WTC11 (cell line): ENCODE data around the gene DYRK1A. TPM values are rescaled to one million over a fixed set of nuclear protein-coding genes. Genes with fewer than 3 reads are reported as not detected.
A peak's percentile ranks its signal among the peaks of the same experiment; 100 is the strongest.

ENCODE experiments used
- ATAC-seq: fragments of 200-7000 bp; cut with Tn5 transposase; 2 replicates; pipeline ENCODE4 v1.10.0; 2021; ENCODE audit warnings: mild to moderate bottlenecking, moderate library complexity
- CTCF ChIA-PET: fragments of 300-600 bp; sonication (Branson Sonifier 250); formaldehyde crosslinking; loops from one replicate; lab custom pipeline; 2021; ENCODE audit warnings: antibody characterized with exemption; lab: Charles Lee
- POLR2A ChIA-PET: fragments of 350-600 bp; sonication (Branson Sonifier 250); formaldehyde crosslinking; loops from one replicate; lab custom pipeline; 2021; ENCODE audit warnings: antibody characterized with exemption; lab: Charles Lee
- DNase-seq: peaks from one replicate; pipeline ENCODE4 v3.0.0; 2021; ENCODE audit warnings: low spot score
- H3K27ac Mint-ChIP-seq: 2 replicates; pipeline ENCODE4 v1.8.0; 2021; ENCODE audit warnings: mixed read lengths
- H3K27me3 Mint-ChIP-seq: 2 replicates; pipeline ENCODE4 v1.8.0; 2021; ENCODE audit warnings: low read depth, mild to moderate bottlenecking, moderate library complexity, mixed read lengths
- H3K36me3 Mint-ChIP-seq: 2 replicates; pipeline ENCODE4 v1.8.0; 2021; ENCODE audit warnings: mixed read lengths
- H3K4me1 Mint-ChIP-seq: 2 replicates; pipeline ENCODE4 v1.8.0; 2022; ENCODE audit warnings: mixed read lengths
- H3K4me3 Mint-ChIP-seq: 2 replicates; pipeline ENCODE4 v1.8.0; 2021; ENCODE audit warnings: mild to moderate bottlenecking, moderate library complexity, mixed read lengths
- H3K9me3 Mint-ChIP-seq: 2 replicates; pipeline ENCODE4 v1.8.0; 2021; ENCODE audit warnings: mixed read lengths
- CREM ChIP-seq: sonication (generic); formaldehyde crosslinking; IDR thresholded peaks from 2 replicates; pipeline ENCODE4 v1.8.1; 2022; ENCODE audit warnings: mild to moderate bottlenecking, missing genetic modification reagents, moderate library complexity
- ELF4 ChIP-seq: sonication (generic); formaldehyde crosslinking; IDR thresholded peaks from 2 replicates; pipeline ENCODE4 v1.8.1; 2022; ENCODE audit warnings: low read depth, mild to moderate bottlenecking, moderate library complexity, missing genetic modification reagents
- EMX1 ChIP-seq: fragments of 250-450 bp; sonication (Bioruptor Pico); IDR thresholded peaks from 2 replicates; pipeline ENCODE4 v1.8.0; 2021; ENCODE audit warnings: mild to moderate bottlenecking
- ESRRA ChIP-seq: sonication (generic); formaldehyde crosslinking; IDR thresholded peaks from 2 replicates; pipeline ENCODE4 v1.8.1; 2022; ENCODE audit warnings: mild to moderate bottlenecking, missing genetic modification reagents, borderline replicate concordance
- IRF2 ChIP-seq: sonication (generic); formaldehyde crosslinking; IDR thresholded peaks from 2 replicates; pipeline ENCODE4 v1.8.0; 2022; ENCODE audit warnings: low read depth, missing genetic modification reagents, borderline replicate concordance
- NFE2L1 ChIP-seq: sonication (generic); formaldehyde crosslinking; IDR thresholded peaks from 2 replicates; pipeline ENCODE4 v1.8.1; 2023; ENCODE audit warnings: missing genetic modification reagents
- TEAD4 ChIP-seq: sonication (generic); formaldehyde crosslinking; IDR thresholded peaks from 2 replicates; pipeline ENCODE4 v1.8.0; 2022; ENCODE audit warnings: mild to moderate bottlenecking, missing genetic modification reagents
- ZNF138 ChIP-seq: sonication (generic); formaldehyde crosslinking; conservative IDR thresholded peaks from 2 replicates; pipeline ENCODE4 v1.8.1; 2022; ENCODE audit warnings: mild to moderate bottlenecking, moderate library complexity, missing genetic modification reagents
- ZNF423 ChIP-seq: fragments of 250-450 bp; sonication (Bioruptor Pico); IDR thresholded peaks from 2 replicates; pipeline ENCODE4 v2.1.2; 2022; ENCODE audit warnings: mild to moderate bottlenecking, moderate library complexity
- total RNA-seq: library from RNA; stranded (reverse); gene quantifications from 3 replicates; pipeline ENCODE4 v1.2.3, GENCODE V29; 2021
- TF ChIP-seq, protein P1 (sequence below): sonication (generic); formaldehyde crosslinking; IDR thresholded peaks from 2 replicates; pipeline ENCODE4 v1.8.0; 2022; ENCODE audit warnings: missing genetic modification reagents
- TF ChIP-seq, protein P2 (sequence below): sonication (generic); formaldehyde crosslinking; IDR thresholded peaks from 2 replicates; pipeline ENCODE4 v1.8.0; 2022; ENCODE audit warnings: mild to moderate bottlenecking, missing genetic modification reagents
- TF ChIP-seq, protein P3 (sequence below): fragments of 250-450 bp; sonication (Bioruptor Pico); IDR thresholded peaks from 2 replicates; pipeline ENCODE4 v1.9.0; 2021; ENCODE audit warnings: moderate library complexity, mild to moderate bottlenecking, inconsistent platforms, borderline replicate concordance
- TF ChIP-seq, protein P4 (sequence below): sonication (generic); formaldehyde crosslinking; IDR thresholded peaks from 2 replicates; pipeline ENCODE4 v1.8.0; 2023; ENCODE audit warnings: mild to moderate bottlenecking, missing genetic modification reagents
- TF ChIP-seq, protein P5 (sequence below): sonication (generic); formaldehyde crosslinking; IDR thresholded peaks from 2 replicates; pipeline ENCODE4 v1.8.1; 2023; ENCODE audit warnings: mild to moderate bottlenecking, missing genetic modification reagents
- TF ChIP-seq, protein P6 (sequence below): sonication (generic); formaldehyde crosslinking; conservative IDR thresholded peaks from 2 replicates; pipeline ENCODE4 v1.8.1; 2022; ENCODE audit warnings: mild to moderate bottlenecking, missing genetic modification reagents

DYRK1A gene
- total RNA-seq, 1 experiment from 2014 or later = 56.5 TPM

DNA sequence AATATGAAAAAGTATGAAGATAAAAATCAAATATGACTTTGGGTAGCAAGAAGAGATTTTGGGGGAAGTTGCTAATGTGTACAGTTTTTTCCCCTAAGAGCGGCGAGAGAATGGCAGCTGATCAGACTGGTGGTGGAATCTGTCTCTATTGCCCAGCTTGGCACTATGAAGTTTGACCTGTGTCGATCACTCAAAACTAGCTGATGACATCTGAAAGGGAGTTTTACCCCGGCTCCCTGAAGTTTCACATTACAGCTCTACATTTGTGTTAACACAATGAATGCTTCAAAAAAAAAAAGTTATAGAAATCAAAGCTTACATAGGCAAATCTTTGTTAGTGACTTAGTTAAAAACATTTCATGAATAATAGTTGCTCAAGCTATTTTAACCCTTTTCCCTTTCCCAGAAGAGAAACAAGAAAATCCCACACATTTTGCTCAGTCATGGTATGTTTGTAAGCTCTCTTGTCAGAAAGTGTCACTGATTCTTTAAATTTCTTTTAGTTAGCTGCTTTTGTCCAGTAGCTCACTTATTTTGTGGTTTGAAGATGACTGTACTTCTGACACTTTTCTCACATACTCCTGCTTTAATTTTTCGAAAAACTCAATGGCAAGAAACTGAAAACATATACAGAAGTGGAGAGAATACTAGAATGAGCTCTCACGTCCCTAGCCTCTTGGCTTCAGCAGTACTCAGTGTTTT lies 41.3 kb downstream of the DYRK1A start:
- Mint-ChIP-seq H3K27me3 (no peaks in the 10 kb centered on the region), H3K36me3 (0 out of 2 replicates have a peak, but pooled peaks cover 2% of the 10 kb centered on the region)
- CTCF ChIA-PET = interaction anchor here (1.1 to 1.5 kb wide), 4 partner anchors 42 to 56 kb away, joined by 3 to 4 read pairs (median 3); partner anchors contain the start of gene DYRK1A
- no peak for DNase-seq
- TF ChIP-seq, protein P1, sequence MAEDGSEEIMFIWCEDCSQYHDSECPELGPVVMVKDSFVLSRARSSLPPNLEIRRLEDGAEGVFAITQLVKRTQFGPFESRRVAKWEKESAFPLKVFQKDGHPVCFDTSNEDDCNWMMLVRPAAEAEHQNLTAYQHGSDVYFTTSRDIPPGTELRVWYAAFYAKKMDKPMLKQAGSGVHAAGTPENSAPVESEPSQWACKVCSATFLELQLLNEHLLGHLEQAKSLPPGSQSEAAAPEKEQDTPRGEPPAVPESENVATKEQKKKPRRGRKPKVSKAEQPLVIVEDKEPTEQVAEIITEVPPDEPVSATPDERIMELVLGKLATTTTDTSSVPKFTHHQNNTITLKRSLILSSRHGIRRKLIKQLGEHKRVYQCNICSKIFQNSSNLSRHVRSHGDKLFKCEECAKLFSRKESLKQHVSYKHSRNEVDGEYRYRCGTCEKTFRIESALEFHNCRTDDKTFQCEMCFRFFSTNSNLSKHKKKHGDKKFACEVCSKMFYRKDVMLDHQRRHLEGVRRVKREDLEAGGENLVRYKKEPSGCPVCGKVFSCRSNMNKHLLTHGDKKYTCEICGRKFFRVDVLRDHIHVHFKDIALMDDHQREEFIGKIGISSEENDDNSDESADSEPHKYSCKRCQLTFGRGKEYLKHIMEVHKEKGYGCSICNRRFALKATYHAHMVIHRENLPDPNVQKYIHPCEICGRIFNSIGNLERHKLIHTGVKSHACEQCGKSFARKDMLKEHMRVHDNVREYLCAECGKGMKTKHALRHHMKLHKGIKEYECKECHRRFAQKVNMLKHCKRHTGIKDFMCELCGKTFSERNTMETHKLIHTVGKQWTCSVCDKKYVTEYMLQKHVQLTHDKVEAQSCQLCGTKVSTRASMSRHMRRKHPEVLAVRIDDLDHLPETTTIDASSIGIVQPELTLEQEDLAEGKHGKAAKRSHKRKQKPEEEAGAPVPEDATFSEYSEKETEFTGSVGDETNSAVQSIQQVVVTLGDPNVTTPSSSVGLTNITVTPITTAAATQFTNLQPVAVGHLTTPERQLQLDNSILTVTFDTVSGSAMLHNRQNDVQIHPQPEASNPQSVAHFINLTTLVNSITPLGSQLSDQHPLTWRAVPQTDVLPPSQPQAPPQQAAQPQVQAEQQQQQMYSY = no peak
- TF ChIP-seq CREM (CRISPR knock-in tag) (no peak), ZNF138 (no peak), IRF2 (CRISPR knock-in tag) (no peak), EMX1 (no peak), ZNF423 (CRISPR knock-in tag) (no peak), TEAD4 (no peak), ESRRA (CRISPR knock-in tag) (no peak), NFE2L1 (no peak), ELF4 (no peak)
- TF ChIP-seq, protein P2, sequence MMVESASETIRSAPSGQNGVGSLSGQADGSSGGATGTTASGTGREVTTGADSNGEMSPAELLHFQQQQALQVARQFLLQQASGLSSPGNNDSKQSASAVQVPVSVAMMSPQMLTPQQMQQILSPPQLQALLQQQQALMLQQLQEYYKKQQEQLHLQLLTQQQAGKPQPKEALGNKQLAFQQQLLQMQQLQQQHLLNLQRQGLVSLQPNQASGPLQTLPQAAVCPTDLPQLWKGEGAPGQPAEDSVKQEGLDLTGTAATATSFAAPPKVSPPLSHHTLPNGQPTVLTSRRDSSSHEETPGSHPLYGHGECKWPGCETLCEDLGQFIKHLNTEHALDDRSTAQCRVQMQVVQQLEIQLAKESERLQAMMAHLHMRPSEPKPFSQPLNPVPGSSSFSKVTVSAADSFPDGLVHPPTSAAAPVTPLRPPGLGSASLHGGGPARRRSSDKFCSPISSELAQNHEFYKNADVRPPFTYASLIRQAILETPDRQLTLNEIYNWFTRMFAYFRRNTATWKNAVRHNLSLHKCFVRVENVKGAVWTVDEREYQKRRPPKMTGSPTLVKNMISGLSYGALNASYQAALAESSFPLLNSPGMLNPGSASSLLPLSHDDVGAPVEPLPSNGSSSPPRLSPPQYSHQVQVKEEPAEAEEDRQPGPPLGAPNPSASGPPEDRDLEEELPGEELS = no peak
- TF ChIP-seq, protein P3, sequence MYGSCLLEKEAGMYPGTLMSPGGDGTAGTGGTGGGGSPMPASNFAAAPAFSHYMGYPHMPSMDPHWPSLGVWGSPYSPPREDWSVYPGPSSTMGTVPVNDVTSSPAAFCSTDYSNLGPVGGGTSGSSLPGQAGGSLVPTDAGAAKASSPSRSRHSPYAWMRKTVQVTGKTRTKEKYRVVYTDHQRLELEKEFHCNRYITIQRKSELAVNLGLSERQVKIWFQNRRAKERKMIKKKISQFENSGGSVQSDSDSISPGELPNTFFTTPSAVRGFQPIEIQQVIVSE (CRISPR knock-in tag) = no peak
- TF ChIP-seq, protein P4, sequence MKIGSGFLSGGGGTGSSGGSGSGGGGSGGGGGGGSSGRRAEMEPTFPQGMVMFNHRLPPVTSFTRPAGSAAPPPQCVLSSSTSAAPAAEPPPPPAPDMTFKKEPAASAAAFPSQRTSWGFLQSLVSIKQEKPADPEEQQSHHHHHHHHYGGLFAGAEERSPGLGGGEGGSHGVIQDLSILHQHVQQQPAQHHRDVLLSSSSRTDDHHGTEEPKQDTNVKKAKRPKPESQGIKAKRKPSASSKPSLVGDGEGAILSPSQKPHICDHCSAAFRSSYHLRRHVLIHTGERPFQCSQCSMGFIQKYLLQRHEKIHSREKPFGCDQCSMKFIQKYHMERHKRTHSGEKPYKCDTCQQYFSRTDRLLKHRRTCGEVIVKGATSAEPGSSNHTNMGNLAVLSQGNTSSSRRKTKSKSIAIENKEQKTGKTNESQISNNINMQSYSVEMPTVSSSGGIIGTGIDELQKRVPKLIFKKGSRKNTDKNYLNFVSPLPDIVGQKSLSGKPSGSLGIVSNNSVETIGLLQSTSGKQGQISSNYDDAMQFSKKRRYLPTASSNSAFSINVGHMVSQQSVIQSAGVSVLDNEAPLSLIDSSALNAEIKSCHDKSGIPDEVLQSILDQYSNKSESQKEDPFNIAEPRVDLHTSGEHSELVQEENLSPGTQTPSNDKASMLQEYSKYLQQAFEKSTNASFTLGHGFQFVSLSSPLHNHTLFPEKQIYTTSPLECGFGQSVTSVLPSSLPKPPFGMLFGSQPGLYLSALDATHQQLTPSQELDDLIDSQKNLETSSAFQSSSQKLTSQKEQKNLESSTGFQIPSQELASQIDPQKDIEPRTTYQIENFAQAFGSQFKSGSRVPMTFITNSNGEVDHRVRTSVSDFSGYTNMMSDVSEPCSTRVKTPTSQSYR = no peak
- TF ChIP-seq, protein P5, sequence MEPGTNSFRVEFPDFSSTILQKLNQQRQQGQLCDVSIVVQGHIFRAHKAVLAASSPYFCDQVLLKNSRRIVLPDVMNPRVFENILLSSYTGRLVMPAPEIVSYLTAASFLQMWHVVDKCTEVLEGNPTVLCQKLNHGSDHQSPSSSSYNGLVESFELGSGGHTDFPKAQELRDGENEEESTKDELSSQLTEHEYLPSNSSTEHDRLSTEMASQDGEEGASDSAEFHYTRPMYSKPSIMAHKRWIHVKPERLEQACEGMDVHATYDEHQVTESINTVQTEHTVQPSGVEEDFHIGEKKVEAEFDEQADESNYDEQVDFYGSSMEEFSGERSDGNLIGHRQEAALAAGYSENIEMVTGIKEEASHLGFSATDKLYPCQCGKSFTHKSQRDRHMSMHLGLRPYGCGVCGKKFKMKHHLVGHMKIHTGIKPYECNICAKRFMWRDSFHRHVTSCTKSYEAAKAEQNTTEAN = no peak
- TF ChIP-seq, protein P6, sequence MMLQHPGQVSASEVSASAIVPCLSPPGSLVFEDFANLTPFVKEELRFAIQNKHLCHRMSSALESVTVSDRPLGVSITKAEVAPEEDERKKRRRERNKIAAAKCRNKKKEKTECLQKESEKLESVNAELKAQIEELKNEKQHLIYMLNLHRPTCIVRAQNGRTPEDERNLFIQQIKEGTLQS (CRISPR knock-in tag) = no peak
- TF ChIP-seq, all 79 proteins: peak for 0
- ATAC-seq = no peak
- Mint-ChIP-seq H3K4me3 (no peak overlapping the region), H3K27ac (peak overlapping the region; percentile 32), H3K9me3 (no peaks in the 10 kb centered on the region), H3K4me1 (peaks cover 58% of the 10 kb centered on the region)
- POLR2A ChIA-PET = interaction anchor here (1.2 kb wide), 1 partner anchor 11 kb away, joined by 3 read pairs; no protein-coding TSS in a partner anchor
